ENCODE data around the gene PYCARD. TPM values are rescaled to one million over a fixed set of nuclear protein-coding genes. Genes with fewer than 3 reads are reported as not detected.

The PYCARD gene
- total RNA-seq, 2 donors from 2014 or later: 26.3 to 29.8 TPM

DNA sequence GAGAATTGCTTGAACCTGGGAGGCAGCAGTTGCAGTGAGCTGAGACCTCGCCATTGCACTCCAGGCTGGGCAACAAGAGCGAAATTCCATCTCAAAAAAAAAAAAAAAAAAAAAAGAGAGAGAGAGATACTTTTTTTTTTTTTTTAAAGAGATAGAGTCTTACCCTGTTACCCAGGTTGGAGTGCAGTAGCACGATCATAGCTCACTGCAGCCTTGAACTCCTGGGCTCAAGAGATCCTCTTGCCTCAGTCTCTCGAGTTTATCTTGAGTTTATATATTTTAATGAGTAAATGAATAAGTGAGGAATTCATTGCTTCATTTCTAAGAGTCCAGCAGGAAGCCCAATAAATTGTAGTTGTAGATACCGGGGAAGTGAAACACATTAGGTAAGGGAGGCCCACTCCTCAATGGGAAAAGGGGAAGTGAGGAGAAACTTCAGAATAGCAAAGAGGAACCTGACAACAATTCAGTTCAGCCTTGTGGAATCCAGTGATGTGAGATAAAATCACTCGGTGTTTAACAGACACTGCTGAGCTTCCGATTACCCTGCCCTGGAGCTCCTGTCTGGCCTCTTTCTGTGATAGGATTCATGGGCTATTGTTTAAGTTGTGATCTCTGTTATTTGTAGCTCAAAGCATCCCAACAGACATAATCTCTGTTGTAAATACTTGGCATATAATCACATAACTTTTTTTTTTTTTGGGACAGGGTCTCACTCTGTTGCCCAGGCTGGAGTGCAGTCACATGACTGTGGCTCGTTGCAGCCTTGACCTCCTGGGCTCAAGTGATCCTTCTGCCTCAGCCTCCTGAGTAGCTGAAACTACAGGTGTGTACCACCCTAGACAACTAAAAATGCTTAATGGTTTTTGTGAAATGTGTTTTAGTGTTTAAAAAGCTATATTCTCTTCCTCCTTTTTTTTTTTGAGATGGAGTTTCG, 41.4 kb upstream of the PYCARD start:
- Mint-ChIP-seq H3K27ac (no peak overlapping the region), H3K27me3 (ENCODE audit: insufficient read depth) (no peaks in the 10 kb centered on the region), H3K36me3 (ENCODE audit: low read depth) (no peaks in the 10 kb centered on the region), H3K4me1 (no peaks in the 10 kb centered on the region), H3K9me3 (peaks cover 15% of the 10 kb centered on the region), H3K4me3 (no peak overlapping the region)
- Histone ChIP-seq H3K4me3 (ENCODE audit: low read length) (no peak overlapping the region), H3K4me1 (ENCODE audit: control insufficient read depth, insufficient read depth, low read length) (no peaks in the 10 kb centered on the region), H3K9me3 (ENCODE audit: control insufficient read depth, low read length) (no peaks in the 10 kb centered on the region), H3K27me3 (ENCODE audit: control insufficient read depth, insufficient read depth, low read length, poor library complexity, severe bottlenecking) (no peaks in the 10 kb centered on the region), H3K9ac (ENCODE audit: extremely low read depth, low read length, poor library complexity, severe bottlenecking) (no peak overlapping the region), H3K36me3 (ENCODE audit: control insufficient read depth, insufficient read depth, low read length) (no peaks in the 10 kb centered on the region), H3K27ac (ENCODE audit: low read depth, low read length) (no peak overlapping the region)
- WGBS, 2 experiments (ENCODE audit: insufficient coverage in 1 of 2, insufficient read length in 1 of 2): 64 to 74% methylated on average over 4 to 7 of the region's 9 CpGs
- TF ChIP-seq, protein P1, sequence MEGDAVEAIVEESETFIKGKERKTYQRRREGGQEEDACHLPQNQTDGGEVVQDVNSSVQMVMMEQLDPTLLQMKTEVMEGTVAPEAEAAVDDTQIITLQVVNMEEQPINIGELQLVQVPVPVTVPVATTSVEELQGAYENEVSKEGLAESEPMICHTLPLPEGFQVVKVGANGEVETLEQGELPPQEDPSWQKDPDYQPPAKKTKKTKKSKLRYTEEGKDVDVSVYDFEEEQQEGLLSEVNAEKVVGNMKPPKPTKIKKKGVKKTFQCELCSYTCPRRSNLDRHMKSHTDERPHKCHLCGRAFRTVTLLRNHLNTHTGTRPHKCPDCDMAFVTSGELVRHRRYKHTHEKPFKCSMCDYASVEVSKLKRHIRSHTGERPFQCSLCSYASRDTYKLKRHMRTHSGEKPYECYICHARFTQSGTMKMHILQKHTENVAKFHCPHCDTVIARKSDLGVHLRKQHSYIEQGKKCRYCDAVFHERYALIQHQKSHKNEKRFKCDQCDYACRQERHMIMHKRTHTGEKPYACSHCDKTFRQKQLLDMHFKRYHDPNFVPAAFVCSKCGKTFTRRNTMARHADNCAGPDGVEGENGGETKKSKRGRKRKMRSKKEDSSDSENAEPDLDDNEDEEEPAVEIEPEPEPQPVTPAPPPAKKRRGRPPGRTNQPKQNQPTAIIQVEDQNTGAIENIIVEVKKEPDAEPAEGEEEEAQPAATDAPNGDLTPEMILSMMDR (conservative IDR thresholded peaks at IDR 0.05): no peak
- no peak for DNase-seq

DNA sequence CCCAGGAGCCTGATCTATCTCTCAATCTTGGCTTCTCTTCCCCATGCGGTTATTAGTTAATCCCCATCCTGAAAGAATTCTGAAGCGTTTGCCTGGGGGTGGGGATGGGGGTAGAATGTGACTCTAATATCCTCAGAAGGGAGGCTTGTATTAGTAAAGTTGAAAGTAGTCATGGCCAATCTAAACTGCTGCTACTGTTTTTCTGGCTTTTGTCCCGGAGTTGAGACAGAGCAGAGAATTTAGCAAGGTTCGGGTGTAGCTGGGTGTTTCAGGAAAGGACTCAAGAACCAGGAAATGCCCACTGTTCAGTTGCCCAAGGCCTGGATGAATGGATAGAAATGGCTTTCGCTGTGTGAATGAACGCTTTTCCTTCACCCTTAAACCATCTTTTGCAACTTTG, 39.6 kb upstream of the PYCARD start:
- H3K27ac ChIP-seq (ENCODE audit: low read depth, low read length): no peak overlapping the region
- H3K9me3 ChIP-seq (ENCODE audit: control insufficient read depth, low read length): no peaks in the 10 kb centered on the region
- Mint-ChIP-seq H3K27me3 (ENCODE audit: insufficient read depth) (no peaks in the 10 kb centered on the region), H3K4me1 (no peaks in the 10 kb centered on the region), H3K27ac (no peak overlapping the region), H3K36me3 (ENCODE audit: low read depth) (no peaks in the 10 kb centered on the region), H3K4me3 (no peak overlapping the region), H3K9me3 (peaks cover 15% of the 10 kb centered on the region)
- WGBS, 2 experiments (ENCODE audit: insufficient coverage in 1 of 2, insufficient read length in 1 of 2): 79 to 89% methylated on average over 2 to 6 of the region's 6 CpGs
- TF ChIP-seq, protein P1 (conservative IDR thresholded peaks at IDR 0.05): no peak
- no peak overlapping the region for H3K9ac ChIP-seq (ENCODE audit: extremely low read depth, low read length, poor library complexity, severe bottlenecking)
- no peak for DNase-seq
- H3K4me3 ChIP-seq (ENCODE audit: low read length): no peak overlapping the region
- no peaks in the 10 kb centered on the region for H3K4me1 ChIP-seq (ENCODE audit: control insufficient read depth, insufficient read depth, low read length)
- H3K27me3 ChIP-seq (ENCODE audit: control insufficient read depth, insufficient read depth, low read length, poor library complexity, severe bottlenecking): no peaks in the 10 kb centered on the region
- H3K36me3 ChIP-seq (ENCODE audit: control insufficient read depth, insufficient read depth, low read length): no peaks in the 10 kb centered on the region

DNA sequence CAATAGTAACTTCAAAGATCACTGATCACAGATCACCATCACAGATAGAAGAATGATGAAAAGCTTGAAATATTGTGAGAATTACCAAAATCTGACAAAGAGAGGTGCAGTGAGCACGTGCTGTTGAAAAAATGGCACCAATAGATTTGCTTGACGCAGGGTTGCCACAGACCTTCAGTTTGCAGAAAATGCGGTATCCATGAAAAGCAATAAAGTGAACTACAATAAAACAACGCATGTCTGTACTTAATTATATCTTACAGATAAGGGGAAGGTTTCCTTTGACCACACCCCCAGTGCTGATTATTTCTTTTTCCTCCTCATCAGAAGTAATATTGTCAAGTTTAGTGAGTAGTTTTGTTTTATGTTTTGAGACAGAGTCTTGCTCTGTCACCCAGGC, 35.5 kb upstream of the PYCARD start:
- Histone ChIP-seq H3K9ac (ENCODE audit: extremely low read depth, low read length, poor library complexity, severe bottlenecking) (no peak overlapping the region), H3K4me3 (ENCODE audit: low read length) (no peak overlapping the region), H3K27ac (ENCODE audit: low read depth, low read length) (no peak overlapping the region), H3K4me1 (ENCODE audit: control insufficient read depth, insufficient read depth, low read length) (no peaks in the 10 kb centered on the region), H3K27me3 (ENCODE audit: control insufficient read depth, insufficient read depth, low read length, poor library complexity, severe bottlenecking) (no peaks in the 10 kb centered on the region), H3K9me3 (ENCODE audit: control insufficient read depth, low read length) (no peaks in the 10 kb centered on the region), H3K36me3 (ENCODE audit: control insufficient read depth, insufficient read depth, low read length) (no peaks in the 10 kb centered on the region)
- Mint-ChIP-seq H3K9me3 (peaks cover 20% of the 10 kb centered on the region), H3K4me1 (no peaks in the 10 kb centered on the region), H3K36me3 (ENCODE audit: low read depth) (no peaks in the 10 kb centered on the region), H3K4me3 (no peak overlapping the region), H3K27me3 (ENCODE audit: insufficient read depth) (no peaks in the 10 kb centered on the region), H3K27ac (no peak overlapping the region)
- no peak for DNase-seq
- 89 to 92% methylated on average over 3 to 4 of the region's 4 CpGs for WGBS, 2 experiments (ENCODE audit: insufficient coverage in 1 of 2, insufficient read length in 1 of 2)
- TF ChIP-seq, protein P1 (conservative IDR thresholded peaks at IDR 0.05): no peak
